Stomach (tissue), 9 donors: ENCODE results near the gene PEX19. TPM values are rescaled to one million over a fixed set of nuclear protein-coding genes. Genes with fewer than 3 reads are reported as not detected.

ENCODE experiments used
- DNase-seq, 2 donors: peaks; one replicate each; pipeline versions ENCODE4 v3.0.0 to v3.0.0-alpha.2; 2013 to 2019
- H3K27ac ChIP-seq, 5 donors: fragments of 200-600 bp in 4 of 5; sonication (generic) in 4 of 5; one replicate each; pipeline ENCODE4 v1.5.1; 2013 to 2019; ENCODE audit warnings: mild to moderate bottlenecking in 1 of 5, moderate library complexity in 1 of 5
- H3K27me3 ChIP-seq, 3 donors: fragments of 200-600 bp; sonication (generic); one replicate each; pipeline ENCODE4 v1.5.1; 2017 to 2019; ENCODE audit warnings: mixed run types in 1 of 3
- H3K36me3 ChIP-seq, 4 donors: fragments of 200-600 bp; sonication (generic); 1 replicate in 3 of 4; 2 replicates in 1 of 4; pipeline ENCODE4 v1.5.1; 2016 to 2019
- H3K4me1 ChIP-seq, 4 donors: fragments of 200-600 bp; sonication (generic); one replicate each; pipeline ENCODE4 v1.5.1; 2016 to 2019
- H3K4me3 ChIP-seq, 4 donors: fragments of 200-600 bp; sonication (generic) in 3 of 4; one replicate each; pipeline ENCODE4 v1.5.1; 2016 to 2019; ENCODE audit warnings: mild to moderate bottlenecking in 1 of 4
- H3K9me3 ChIP-seq, 4 donors: fragments of 200-600 bp; sonication (generic); one replicate each; pipeline ENCODE4 v1.5.1; 2016 to 2019
- CTCF ChIP-seq, 7 experiments: fragments of 450-650 bp in 4 of 7; fragments of 200-600 bp in 3 of 7; sonication (generic) in 3 of 7; IDR thresholded peaks; one replicate each; pipeline ENCODE4 v1.5.1; 2016 to 2019; ENCODE audit warnings: antibody characterized with exemption in 7 of 7, control low read depth in 2 of 7, mild to moderate bottlenecking in 1 of 7
- EP300 ChIP-seq: sonication (generic); formaldehyde crosslinking; IDR thresholded peaks from one replicate; pipeline ENCODE4 v1.6.1; 2017; ENCODE audit warnings: antibody characterized with exemption
- POLR2A ChIP-seq, 4 donors: fragments of 450-650 bp; IDR thresholded peaks; one replicate each; pipeline ENCODE4 v1.6.1; 2016; ENCODE audit warnings: antibody characterized with exemption in 4 of 4, control low read depth in 2 of 4, mild to moderate bottlenecking in 1 of 4, moderate library complexity in 1 of 4
- POLR2AphosphoS5 ChIP-seq, 3 donors: sonication (generic); formaldehyde crosslinking; IDR thresholded peaks; one replicate each; pipeline ENCODE4 v1.6.1; 2016; ENCODE audit warnings: antibody characterized with exemption in 3 of 3
- WGBS, 5 donors: extraction: QIAGEN DNeasy Blood & Tissue Kit in 3 of 5; methylation state at CpG; one replicate each; pipeline versions ENCODE4 v1.1.5 to v1.1.7; 2013 to 2018; 5-methylcytosine and 5-hydroxymethylcytosine counted together
- intact Hi-C: fragments of 100-400 bp; cut with DNase I; formaldehyde crosslinking; loops from one replicate; pipeline ENCODE4 v1.15.1; 2023; ENCODE audit warnings: low total_unique reads
- polyA plus RNA-seq, 3 donors: library from polyadenylated mRNA; stranded (reverse); fragments of 200-250 nt; gene quantifications; one replicate each; pipeline ENCODE4 v1.2.3, GENCODE V29; 2013
- total RNA-seq, 5 donors: library from RNA; depleted of rRNA; stranded (reverse); fragments of >200 nt; gene quantifications; one replicate each; pipeline versions ENCODE4 v1.1.0 to v1.2.3, GENCODE V29; 2014 to 2016
- donor health status: healthy with polysubstance abuse.
- donor health status: Bipolar disorder and iron deficiency.
- donor health status: healthy.

The PEX19 gene
- total and polyA plus RNA-seq, 8 donors, result 9.3 to 117 (median 27.4) TPM

GRCh38 chr1:160309571-160309970 lies 24.6 kb upstream of the PEX19 start:
- Histone ChIP-seq H3K4me1 (peaks cover 0 to 2% (median under 1%) of the 10 kb centered on the region in 4 donors), H3K9me3 (no peaks in the 10 kb centered on the region), H3K27me3 (no peaks in the 10 kb centered on the region), H3K36me3 (peaks cover 92 to 100% (median 100%) of the 10 kb centered on the region in 4 donors), H3K27ac (no peak overlapping the region), H3K4me3 (no peak overlapping the region)
- intact Hi-C loops, result no loop called here
- 61 to 93% (median 76%) methylated on average over 1 of the region's 1 CpG for WGBS, 5 donors
- no peak for DNase-seq
- TF ChIP-seq POLR2AphosphoS5 (IDR thresholded peaks at IDR 0.05) (no peak), EP300 (no peak), POLR2A (IDR thresholded peaks at IDR 0.05) (no peak), CTCF (IDR thresholded peaks at IDR 0.05) (no peak)

GRCh38 chr1:160309185-160309557 lies 24.2 kb upstream of the PEX19 start:
- no peak for TF ChIP-seq EP300
- no peak for TF ChIP-seq POLR2AphosphoS5 (IDR thresholded peaks at IDR 0.05)
- TF ChIP-seq CTCF (IDR thresholded peaks at IDR 0.05), result no peak
- TF ChIP-seq POLR2A (IDR thresholded peaks at IDR 0.05), result no peak
- Histone ChIP-seq H3K27me3 (no peaks in the 10 kb centered on the region), H3K36me3 (peaks cover 96 to 100% (median 100%) of the 10 kb centered on the region in 4 donors), H3K27ac (no peak overlapping the region), H3K4me3 (no peak overlapping the region), H3K9me3 (no peaks in the 10 kb centered on the region), H3K4me1 (no peaks in the 10 kb centered on the region)
- DNase-seq, result no peak
- intact Hi-C loops, result no loop called here

DNA sequence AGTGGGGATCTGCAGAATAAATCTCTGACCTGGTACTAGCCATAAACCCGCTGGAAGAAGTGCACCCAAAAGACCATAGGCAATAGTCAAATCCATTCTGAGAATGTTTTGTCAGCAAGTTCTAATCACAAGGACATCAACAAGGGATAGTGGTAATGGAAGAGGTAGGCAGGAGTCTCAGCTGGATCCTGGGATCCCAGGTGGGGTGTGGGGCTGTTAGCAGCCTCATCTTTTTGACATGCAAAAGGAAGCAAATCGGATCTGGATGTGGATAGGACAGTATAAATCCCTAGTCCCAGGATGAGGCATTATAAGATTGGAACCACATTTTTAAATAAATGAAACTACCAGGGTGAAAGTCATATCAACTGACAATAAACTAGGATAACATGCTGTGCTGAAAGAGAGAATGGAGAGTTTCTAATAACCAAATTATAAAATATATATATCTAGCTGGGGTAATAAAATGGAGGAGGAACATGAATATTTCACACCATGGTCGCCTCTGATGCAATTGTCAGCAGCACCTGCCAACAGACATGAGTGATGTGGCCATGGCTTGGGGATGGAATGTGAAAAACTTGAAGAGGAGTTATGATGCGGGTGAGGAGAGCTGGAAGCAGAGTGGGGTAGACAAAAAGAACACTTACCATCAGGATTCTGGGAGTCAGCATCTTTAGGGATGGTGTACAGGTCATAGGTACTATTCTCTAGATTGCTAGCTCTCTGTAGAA lies 23.7 kb upstream of the PEX19 start:
- Histone ChIP-seq H3K4me3 (no peak overlapping the region), H3K27ac (no peak overlapping the region), H3K27me3 (no peaks in the 10 kb centered on the region), H3K36me3 (peaks cover 95 to 100% (median 100%) of the 10 kb centered on the region in 4 donors), H3K9me3 (no peaks in the 10 kb centered on the region), H3K4me1 (no peaks in the 10 kb centered on the region)
- no peak for TF ChIP-seq EP300
- TF ChIP-seq POLR2AphosphoS5 (IDR thresholded peaks at IDR 0.05), result no peak
- no peak for TF ChIP-seq POLR2A (IDR thresholded peaks at IDR 0.05)
- no peak for TF ChIP-seq CTCF (IDR thresholded peaks at IDR 0.05)
- DNase-seq, result no peak
- intact Hi-C loops, result no loop called here
- WGBS, 5 donors, result 76 to 90% (median 87%) methylated on average over 4 of the region's 4 CpGs

DNA sequence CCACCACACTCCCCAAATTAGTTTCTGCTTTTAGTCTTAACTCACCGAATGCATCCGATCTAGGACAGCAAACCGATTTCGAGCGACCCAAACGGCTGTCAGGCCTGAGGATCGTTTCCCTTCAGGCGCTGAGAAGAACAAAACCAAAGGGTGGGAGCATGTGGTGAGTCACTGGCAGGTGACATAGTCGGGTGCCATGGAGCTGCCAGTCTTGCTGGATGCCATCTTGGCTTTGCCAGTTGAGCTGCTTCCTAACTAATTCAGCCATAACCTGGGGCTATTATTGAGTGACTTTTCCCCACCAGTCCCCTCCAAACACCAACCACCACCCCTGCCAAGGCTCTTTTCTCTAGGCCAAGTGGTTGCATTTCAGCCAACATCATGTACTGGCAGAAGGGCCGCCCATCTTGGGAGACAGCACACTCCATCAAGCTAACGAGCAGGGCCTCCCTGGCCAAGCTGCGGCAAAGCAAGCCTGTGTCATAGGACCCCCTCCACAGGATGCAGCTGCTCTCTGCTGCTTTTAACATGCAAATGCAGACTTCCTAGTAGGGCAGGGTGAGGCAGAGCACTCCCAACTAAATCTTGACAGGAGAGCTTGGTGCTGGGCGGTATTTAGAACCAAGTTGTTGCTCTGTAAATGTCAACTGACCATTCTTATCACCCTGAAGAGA lies 22.3 kb upstream of the PEX19 start:
- Histone ChIP-seq H3K4me3 (no peak overlapping the region), H3K9me3 (no peaks in the 10 kb centered on the region), H3K27me3 (no peaks in the 10 kb centered on the region), H3K36me3 (peaks cover 89 to 100% (median 100%) of the 10 kb centered on the region in 4 donors), H3K4me1 (no peaks in the 10 kb centered on the region), H3K27ac (no peak overlapping the region)
- TF ChIP-seq EP300 (no peak), POLR2AphosphoS5 (IDR thresholded peaks at IDR 0.05) (no peak), POLR2A (IDR thresholded peaks at IDR 0.05) (no peak), CTCF (IDR thresholded peaks at IDR 0.05) (no peak)
- no peak for DNase-seq
- WGBS, 5 donors, result 85 to 90% (median 89%) methylated on average over 13 of the region's 13 CpGs
- intact Hi-C loops, result no loop called here
